HG02852 (cell line): Measurements from ENCODE around the gene EBF3.

Source experiments
- ATAC-seq: cut with Tn5 transposase; IDR thresholded peaks from one replicate; pipeline ENCODE4 v1.9.1; 2021; ENCODE audit warnings: mild to moderate bottlenecking, moderate library complexity; ENCODE audit not compliant: unreplicated experiment

EBF3 gene

DNA sequence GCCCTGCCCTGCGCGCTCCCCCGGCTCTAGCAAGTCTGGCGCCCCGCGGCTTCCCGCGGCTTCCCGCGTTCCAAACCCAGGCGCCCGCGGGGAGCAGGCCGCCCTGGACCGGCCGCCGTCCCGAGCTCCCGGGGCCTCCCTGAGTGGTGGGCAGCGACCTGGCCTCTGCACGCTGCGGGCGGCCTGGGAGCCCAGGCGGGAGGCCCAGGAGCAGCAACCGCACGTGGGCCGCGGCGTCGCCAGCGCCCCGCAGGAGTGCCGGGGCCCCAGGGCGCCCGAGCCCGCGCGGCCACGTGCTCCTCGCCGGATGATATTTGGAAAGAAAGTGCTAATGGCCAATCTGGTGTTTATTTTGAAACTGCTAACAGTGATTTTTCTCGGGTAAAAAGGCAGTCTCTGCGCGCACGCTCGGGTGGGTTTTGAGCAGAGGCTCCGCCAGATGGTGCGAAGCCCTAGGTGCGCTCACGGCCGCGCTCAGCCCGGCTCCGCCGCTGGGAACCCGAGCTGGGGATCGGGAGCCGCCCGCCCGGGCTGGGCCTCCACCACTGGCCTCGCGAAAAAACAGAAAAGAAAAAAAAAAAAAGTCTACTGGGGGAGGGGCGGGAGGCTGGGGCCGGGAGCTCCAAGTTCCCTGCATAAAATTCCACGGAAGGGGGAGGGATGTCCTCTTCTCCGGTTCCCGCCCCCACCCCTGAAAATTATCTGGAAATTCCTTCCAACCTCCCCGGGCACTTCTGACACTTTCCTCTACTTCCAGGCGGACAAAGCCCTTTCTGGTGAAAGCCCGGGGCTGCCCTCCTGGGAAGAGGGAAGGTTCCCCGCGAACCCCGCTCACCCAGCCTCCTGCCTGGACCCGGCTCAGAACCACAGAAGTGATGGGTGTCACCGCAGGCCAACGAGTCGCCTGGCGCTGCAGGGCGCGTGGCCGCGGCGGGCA lies 4.3 kb downstream of the EBF3 start:
- ATAC-seq: no peak

DNA sequence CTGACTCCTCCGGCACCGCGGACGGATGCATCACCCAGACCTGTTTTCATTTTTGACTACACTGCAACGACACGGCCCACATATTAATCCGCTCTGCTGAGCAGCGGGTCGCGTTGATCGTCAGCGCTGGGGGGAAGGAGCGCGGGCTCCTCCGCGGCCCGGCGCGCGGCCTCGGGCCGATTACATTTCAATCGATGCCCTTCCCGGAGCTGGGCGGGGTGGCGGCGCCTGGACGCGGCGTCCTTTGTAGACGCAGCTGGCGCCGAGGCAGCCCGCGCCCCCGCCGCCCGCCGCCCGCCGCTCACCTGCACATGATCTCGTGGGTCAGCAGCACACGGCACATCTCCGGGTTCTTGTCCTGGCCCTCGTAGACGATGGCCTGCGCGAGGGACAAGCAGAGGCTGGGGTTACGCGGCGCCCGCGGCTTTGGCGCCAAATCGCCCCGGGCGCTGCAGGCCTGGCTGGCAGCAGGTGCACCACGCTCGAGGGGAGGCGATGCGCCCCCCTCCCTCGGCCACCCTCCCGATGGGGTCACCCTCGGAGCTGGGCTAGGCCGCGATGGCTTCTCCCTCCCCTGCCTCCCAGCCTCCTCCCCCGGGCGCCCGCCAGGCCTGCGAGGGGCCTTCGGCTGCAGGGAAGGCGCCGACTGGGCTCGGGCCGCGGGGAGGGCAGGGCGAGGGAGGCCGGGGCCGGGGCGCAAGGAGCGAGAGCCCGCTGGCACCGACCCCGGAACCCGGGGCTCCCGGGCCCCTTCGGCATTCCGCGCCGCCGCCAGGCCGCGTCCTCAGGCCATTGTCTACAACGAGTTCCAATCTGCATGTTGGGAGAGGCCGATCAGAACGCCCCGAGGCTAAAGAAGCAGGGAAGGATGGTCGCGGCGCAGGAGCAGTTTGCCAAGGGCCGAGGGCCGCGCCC lies 5.2 kb downstream of the EBF3 start:
- ATAC-seq: no peak

DNA sequence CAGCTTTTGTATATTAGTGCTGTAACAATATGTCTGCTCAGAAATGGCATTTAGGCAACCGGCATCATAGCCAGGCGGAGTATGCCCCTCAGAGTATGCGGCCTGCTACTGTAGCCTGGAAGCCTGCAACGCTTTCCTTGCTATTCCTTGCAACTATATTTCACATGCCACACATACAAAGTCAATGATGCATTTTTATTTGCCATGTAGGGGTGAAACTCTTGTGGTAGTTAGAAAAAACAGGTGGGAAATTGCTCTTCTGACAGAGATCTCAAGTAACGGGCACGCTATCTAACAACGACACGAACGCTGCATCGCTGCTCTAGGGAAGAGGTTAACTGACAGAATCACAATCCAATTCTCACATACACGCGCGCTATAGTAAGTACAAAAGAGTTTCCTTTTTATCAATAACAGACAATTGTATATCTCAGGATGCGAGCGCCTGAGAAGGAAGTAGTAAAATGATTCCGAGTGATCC lies 5.9 kb downstream of the EBF3 start:
- ATAC-seq: no peak

DNA sequence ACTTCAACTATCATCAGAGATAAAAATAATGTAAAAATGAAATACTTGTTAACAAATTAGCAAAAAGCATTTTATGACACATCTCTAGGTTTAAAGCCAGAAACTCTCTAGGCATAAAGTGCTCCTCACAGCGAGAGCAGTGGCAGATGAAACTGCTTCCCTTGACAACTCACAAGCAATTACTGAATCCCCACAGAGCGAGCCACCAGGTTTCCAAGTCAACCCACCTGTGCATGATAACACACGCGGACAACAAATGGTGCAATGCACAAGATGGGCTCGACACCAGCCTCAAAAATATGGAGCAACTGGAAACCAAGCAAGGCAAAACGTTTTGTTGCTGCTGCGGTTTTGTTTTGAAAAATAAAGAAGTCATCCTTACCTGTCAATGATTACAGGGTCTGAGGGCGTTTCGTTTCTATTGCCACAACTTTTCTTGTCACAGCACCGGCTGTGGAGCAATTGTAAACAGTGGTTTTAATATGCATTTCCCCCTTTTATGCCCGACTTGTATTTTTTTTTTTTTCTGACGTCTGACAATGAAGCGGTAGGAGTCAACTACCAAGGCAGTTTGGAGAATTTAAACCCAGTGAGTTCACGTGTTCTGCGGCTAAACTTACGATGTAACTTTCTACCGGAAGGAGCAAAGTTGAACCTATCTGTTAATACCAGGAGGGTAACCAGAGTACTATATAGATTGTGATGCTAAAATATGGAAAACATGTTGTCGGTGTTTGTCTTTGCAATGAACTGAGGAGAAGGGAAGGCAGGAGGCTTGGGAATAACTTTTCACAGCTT lies 7.0 kb downstream of the EBF3 start:
- ATAC-seq: no peak

DNA sequence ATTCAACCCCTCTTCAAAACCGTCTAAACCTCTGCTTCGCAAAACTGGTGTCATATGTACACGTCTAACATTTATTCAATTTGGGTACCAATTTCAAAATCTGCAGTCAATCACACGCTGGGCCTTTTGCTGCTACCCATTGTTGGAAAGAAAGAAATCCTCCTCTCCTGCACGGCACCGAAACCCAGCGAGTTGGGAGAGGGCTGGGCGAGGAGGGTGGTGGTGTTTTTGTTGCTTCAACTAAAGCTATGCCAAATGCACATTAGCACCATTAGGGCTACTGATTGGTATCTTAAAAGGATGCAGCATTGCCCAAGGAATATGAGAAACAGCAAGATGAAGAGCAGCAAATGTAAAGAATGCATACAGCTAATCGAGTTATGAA lies 7.8 kb downstream of the EBF3 start:
- ATAC-seq: no peak

DNA sequence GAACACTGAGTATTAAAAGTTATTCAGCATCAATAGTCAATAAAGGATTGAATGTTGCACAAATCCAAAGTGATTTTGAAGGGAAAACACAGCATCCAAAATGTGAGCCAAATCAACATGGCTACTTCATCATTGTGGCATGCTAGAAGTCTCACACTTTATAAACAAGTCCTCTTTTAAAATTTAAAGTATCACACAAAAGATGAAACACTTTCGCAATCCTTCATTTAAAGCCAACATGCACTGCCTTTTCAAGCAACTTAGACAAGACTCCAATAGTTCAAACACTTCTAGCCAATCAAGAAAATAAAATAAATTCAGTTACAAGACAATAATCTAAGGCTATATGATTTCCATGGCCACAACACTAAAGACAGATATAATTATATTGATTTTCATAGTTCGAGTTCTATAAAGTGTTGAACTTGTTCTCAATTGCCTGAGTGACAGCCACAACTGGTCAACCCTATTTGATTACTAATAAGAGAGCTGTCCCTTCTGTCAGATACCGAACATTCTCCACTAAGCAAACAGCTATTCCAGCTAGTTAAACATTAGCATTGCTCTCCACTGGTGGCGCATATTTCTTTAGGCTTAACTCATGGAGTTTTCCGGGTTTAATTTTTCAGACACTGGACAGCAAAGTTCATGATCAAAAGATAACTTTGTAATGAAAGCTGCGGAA lies 8.3 kb downstream of the EBF3 start:
- ATAC-seq: no peak

DNA sequence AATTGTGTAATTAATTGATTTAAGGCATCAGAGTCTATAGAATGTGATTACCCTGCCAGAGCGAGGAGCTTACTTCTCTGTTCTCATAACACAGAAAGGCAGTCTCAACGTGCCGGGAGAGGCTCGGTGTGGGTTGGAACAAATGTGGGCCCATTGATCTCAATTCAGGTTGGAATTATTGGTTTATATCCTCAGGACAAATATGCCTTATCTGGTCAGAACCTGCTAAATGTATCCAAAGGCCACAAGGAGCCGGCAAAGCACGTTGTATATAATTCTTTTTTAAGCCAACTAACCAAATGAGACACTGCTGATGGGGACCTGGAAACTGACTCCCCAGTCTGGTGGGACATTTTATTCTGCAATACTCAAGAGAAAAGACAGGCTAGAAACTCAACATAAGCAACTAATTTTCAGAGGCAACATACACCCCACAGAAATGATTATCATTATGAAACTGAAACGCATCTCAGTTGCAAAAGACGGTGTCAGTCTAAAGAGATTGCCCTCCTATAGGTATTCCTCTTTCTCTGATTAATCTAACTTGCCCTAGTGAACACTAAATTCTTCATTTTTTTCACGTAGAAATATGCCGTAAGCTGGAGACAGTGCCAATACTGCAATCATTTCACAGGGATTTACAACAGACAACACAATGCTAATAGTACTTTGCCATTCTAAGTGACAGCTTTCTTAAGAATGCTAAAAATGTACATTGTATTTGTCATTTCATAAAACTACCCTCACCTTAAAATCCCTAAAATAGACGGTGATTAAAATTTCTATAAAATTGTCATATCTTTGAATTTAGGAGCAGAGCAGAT lies 9.4 kb downstream of the EBF3 start:
- ATAC-seq: no peak

DNA sequence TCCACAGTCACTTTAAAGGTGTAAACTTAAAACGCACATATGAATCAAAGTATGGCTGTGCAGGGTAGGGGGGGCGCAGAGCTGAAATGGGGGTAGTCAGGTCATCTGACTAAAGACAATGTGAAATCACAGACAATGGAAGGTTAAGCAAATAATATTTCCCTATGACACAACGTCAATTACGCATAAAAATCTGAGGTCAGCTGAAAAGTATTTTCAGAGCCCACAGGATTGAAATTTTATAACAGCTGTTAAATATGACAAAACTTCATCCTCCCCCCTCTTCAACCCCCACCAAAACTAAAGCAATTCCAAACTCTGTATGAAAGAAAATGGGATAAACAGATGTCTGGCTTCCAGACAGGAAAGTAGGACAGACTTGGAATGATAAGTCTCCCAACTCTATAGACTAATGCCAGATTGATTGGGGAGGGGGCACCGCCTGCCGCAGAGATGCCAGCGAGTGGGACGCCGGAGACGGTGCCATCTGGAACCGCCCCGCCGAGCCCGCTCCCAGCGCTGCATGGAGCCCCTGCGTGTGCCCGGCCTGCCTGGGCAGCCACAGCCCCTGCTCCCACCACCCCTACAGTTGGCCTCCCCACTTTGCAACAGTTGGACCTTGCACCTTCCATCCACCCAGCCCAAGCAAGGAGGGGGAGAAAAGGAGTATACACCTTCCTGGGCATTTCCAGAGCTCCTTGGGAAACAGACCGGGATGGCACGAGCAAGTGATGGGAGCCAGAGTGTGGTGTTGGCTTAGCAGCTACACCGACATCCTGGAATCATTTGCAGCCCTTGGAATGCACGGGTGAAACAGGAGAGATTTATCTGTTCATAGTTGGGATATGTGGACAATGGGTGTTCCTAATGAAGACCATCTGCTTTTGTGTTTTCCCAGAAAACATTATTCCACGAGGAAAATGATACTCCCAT lies 10.7 kb downstream of the EBF3 start:
- ATAC-seq: no peak

DNA sequence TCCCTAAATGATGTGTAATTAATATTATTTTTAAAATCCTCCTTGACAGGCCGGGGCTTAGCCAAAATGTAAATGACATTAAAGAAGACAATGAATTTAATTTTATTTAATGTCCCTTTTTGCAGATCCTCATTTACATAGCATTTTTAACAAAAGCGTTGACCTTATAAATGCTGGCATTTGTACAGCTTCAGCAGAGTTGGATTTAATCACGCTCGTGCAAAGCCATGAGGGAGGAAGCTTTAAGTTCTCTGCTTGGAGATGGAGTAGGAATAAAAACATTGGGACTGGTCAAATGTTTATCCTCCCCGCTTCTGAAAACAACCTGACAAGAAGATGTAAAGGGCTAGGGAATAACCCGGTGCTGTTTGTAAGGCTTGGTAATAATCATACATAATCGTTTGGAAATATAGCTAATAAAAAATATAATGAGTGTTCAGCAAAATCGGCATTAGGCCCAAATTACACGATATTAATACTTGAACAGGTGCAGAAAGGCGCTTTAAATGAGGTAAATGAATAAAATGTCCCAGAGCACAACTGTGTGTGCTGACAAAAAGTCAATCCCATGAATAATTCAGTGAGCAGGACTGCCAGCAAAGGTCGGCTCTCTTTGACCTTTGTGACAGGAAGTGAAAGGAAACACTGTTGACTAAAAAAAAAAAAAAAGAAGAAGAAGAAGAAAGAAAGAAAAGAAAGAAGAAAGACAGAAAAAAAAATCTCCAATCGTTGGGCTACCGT lies 11.5 kb downstream of the EBF3 start:
- ATAC-seq: no peak

DNA sequence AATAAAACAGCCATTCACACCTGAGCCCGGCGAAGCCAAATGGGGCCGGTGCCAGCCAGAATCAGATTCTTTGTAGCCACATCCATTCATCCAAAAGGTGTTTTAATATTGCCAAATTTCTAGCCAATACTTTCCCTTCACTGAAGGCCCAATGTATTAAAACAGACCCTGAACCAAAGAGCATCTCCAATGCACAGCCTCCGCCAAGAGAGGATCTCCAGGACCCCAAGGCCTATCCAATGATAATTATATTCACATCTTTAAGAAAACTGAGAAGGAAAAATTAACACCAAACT lies 12.2 kb downstream of the EBF3 start:
- ATAC-seq: no peak

DNA sequence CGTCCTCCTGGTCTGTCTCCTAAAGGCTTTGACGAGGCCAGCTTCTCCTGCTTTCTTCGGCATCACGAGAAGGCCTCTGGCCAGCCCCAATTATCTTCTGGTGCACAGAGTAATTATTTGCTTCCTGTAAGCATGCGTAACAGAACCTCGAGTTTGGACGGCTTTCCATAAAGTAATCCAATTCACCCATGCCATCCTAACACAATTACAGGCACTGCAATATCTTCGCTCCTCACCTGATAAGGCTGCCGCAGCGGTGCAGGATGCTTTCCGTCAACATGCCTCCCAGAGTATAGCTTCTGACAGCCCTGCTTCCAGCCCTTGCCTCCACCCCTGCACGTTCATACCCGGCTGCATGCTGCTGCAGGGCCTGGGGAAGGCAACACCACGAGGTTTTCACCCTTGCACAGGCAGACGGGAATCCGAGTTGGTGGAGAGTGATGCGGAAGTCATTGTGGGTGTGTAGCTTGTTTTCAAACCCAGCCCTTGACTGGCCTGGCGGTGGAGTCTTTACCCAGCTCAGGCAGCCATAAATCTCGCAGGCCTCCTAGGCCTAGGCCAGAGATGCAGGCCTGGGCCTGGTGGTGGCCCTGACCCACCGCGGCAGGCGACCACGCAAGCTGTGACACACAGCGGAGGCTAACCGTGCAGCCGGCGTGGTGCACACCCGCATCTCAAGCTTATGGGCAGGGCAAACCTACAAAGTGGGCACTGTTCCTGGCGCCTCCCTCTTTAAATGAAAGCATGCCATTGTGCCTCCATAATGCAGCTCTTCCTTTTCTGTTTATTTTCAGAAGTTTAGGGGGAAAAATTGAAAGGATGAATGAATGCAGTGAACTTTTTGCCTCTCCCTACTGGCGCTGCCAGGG lies 12.7 kb downstream of the EBF3 start:
- no peak for ATAC-seq

DNA sequence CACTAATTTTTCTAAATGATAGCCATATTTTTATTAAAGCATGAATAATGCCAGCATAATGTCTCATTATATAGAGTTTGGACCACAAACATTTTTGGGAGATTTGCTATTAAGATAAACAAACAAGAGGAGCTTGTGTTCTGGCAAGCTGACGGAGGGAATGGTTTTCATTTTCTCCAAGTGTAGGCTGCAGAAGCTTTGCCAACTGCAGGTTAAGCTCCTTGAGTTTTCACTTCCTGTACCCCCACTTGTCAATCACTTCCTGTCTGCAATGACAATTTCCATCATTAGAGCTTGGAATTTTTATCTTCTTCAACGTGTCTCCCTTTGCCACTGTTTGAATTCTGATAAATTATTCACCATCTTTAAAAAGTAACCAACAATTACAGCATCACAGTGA lies 13.4 kb downstream of the EBF3 start:
- ATAC-seq: no peak

DNA sequence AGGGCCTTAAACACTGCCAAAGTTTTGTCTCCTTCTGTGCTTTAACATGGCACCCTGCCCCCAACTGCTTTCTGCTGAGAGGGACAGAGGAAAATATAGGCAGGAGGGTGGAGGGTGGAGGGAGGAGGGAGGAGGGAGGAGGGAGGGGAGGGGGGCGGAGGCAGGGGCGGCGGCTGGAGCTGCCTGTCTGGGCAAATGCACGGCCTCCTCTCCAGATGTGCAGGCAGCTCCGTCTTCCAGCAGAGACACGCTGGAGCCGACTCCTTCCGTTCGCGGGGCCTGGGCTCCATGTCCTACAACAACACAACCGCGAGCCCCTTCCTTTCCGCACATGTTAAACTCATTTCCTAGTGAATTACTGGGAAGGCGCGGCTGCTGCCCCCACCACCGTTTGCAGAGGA lies 14.2 kb downstream of the EBF3 start:
- ATAC-seq: no peak

DNA sequence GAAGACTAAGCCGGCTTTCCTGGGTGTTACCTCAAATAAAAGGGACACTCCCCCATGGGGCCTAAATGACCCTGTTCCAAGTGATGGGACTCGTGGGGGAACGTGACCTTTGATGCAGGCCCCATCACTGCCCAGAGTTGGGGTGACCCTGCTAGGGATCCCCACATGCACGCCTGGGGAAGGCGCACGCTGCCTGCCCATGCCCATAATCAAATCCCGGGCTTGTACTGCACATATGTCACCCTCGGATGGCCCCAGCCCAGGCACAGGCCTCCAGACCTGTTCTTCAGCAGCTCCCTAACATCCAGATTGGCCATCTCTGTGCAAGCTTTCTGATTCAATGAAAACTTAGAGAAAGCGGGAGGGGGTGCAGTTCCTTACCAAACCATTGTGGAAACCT lies 14.7 kb downstream of the EBF3 start:
- no peak for ATAC-seq

DNA sequence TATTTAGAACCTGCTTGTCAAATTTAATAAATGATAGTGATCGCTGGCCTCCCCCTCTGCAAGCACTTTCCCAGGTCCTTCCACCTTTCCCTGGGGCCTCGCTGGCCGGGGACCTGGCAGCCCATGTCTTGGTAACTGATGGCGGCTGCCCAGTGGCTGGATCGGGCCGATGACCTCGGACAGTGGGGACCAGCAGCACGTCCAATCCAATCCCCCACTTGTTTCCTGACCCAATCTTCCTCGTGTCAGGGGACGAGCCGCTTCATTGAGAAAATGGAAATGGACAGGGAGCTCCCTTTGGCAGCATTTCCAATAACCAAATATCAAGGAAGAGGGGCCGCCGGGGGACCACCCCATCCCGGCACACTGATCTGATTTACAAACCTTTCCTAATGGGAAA lies 17.2 kb downstream of the EBF3 start:
- no peak for ATAC-seq

DNA sequence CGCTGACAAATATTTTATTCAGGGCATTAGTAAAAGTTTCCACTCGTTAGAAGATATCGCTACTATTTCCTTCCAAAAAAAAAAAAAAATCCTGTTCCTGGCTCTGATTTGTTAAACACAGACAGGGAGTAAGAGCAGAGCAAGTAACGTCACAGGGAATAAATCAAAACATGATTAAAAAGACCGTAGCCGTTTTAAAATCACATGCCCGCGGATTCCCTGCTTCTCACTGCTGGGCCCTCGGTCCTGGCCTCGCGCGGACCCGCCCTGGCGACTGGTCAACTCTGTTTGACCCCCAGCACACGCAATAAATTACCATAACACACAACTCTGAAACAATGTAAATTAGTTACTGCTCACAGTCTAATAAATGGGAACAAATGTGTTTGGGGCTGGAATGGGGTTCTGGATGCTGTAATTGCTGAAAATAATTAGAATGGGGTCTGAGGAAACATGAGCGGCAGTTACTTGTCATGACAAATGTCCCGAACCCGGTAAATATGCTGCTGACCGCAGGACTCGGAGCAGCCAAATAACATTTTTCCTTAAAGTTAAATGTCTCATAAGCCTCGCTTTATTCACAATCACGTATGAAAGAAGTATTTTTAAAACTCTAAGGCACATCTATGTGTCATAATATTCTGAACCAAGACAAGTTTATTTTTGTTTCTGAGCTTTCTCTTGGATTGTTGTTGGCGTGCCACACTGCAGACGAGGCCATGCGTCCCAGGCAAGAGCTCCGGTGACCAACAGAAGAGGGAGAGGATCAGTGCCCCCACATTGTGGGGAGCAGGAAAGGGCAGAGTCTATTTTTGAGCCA lies 17.9 kb downstream of the EBF3 start:
- no peak for ATAC-seq
